ENCODE measurements around the gene PRSS53.
"Not testable (repeated sequence)": the region's sequence is repeated elsewhere in the genome, so short reads cannot be mapped to it uniquely, and the experiment has no call there.

PRSS53 gene

DNA sequence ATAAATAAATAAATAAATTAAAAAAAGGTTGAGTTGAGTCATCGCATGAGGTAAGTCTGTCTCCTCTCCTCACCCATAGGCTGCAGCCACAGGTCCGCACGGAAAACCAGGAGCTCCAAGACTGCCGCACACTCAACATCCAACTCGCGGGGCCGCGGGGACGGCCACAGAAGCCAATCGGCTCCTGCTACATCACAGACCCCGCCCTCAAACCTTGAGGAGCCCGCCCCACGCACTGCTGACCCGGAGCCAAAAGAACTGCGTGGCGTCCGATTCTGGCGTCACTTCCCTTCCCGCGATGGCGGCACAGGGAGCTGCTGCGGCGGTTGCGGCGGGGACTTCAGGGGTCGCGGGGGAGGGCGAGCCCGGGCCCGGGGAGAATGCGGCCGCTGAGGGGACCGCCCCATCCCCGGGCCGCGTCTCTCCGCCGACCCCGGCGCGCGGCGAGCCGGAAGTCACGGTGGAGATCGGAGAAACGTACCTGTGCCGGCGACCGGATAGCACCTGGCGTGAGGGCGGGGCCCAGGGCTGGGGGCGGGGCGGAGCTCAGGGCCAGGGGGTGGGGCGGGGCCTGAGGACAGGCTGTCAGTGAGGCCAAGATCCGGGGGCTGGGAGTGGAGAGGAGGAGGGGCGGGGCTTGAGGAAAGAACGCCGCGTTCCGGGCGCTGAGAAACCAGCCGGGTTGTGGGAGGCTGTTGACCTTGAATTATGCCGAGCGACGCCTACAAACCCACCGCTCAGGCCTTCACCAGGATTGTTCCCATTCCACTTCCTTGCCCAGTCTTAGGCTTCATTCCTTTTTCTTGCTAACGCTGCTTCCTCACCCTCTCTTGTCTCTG lies 28.9 kb upstream of the PRSS53 start, which contains the start of gene KAT8:
KAT8 (plus strand) TSS at position 281 of the 839 bp plus-strand sequence; CDS start at position 299, 18 bp downstream.
- peak; percentile 98 to 99 for DNase-seq

DNA sequence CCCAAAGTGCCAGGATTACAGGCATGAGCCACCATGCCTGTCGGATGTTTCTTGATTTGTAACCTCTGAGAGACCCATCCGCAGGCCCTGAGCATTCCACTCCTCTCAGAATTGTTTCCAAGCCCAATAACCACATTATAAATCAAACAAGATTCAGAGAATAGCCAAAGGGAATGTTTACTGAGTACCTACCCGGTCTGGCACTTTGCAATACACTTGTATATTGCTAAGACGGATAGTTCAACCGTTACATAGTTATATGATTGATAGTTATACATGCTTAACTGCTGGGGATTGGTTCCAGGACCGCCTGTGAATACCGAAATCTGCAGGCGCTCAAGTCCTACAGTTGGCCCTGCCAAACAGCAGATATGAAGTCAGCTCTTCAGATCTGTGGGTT lies 25.7 kb upstream of the PRSS53 start:
- DNase-seq: no peak

DNA sequence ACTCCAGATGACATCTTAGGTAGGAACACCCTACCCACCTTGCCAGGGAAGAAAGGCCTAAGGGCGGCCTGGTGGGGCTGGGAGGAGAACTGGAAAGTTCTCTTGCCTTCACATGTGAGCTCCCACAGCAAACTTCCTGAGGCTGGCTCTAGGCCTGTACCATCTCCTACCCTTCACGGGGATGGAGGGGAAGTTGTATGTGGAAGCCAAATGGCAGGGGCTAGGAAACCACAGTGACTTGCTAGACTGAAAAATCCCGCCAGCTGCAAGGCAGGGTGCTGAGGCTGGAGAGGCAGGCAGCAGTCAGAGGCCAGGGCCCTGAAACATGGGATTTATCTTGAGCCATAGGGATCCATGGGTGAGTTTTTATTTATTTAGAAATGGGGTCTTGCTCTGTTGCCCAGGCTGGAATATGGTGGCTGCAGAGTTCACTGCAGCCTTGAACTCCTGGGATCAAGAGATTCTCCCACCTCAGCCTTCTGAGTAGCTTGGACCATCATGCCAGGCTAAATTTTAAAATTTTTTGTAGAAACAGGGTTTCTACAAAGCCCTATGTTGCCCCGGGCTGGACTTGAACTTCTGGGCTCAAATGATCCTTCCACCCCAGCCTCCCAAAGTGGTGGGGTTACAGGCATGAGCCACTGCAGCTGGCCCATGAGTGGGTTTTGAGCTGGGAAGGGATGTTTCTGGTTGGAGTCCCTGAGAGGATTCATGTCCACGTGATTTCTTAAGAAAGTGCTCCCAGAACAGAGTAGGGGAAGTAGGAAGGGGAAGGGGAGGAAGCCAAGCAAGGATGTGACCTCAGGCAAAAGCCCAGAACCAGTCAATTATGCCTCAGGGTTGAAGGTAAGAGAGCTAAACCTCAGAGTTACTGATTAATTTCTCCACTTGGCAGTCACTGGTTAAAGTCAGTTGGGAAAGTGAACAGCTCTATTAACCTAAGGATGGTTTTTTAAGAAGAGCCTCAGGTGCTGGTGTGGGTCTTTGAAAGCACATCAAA lies 24.7 kb upstream of the PRSS53 start:
- DNase-seq: peak; percentile 84 to 94

DNA sequence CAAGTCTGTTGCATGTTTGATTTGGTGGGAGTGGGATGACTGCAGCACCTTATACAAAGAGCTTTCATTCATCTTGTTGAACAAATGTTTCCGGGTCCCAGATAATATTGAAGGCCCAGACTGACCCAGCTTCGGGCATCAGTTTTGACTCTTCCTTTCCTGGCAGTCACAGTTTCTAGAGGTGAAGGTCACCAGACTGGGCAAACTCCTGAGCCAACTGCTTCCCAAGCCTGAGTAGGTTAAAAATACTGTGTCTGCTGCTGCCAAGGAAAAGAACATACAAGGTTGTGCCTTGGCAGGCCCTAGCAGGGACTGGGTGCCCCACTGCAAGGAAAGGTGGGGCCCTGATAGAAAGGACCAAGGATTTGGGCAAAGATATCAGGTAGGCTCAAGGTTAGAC lies 24.0 kb upstream of the PRSS53 start:
- DNase-seq: no peak

DNA sequence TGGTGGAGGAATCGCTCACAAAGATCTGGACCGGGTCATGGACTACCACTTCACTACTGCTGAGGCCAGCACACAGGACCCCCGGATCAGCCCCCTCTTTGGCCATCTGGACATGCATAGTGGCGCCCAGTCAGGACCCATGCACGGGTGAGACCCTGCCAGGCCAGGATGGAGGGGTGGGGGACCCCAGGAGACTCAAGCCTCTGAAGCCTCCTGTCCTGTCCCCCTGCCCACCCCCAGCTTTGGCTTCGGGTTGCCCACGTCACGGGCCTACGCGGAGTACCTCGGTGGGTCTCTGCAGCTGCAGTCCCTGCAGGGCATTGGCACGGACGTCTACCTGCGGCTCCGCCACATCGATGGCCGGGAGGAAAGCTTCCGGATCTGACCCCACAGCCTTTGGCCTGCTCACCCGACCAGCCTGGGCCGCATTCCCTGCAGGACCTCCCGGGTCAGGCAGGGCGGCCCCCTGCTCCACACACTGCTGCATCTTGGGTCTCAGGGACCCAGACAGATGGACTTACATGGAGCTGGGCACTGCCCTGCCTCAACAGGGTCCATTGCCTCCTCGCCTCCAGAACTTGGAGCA lies 23.2 kb upstream of the PRSS53 start:
- no peak for DNase-seq

DNA sequence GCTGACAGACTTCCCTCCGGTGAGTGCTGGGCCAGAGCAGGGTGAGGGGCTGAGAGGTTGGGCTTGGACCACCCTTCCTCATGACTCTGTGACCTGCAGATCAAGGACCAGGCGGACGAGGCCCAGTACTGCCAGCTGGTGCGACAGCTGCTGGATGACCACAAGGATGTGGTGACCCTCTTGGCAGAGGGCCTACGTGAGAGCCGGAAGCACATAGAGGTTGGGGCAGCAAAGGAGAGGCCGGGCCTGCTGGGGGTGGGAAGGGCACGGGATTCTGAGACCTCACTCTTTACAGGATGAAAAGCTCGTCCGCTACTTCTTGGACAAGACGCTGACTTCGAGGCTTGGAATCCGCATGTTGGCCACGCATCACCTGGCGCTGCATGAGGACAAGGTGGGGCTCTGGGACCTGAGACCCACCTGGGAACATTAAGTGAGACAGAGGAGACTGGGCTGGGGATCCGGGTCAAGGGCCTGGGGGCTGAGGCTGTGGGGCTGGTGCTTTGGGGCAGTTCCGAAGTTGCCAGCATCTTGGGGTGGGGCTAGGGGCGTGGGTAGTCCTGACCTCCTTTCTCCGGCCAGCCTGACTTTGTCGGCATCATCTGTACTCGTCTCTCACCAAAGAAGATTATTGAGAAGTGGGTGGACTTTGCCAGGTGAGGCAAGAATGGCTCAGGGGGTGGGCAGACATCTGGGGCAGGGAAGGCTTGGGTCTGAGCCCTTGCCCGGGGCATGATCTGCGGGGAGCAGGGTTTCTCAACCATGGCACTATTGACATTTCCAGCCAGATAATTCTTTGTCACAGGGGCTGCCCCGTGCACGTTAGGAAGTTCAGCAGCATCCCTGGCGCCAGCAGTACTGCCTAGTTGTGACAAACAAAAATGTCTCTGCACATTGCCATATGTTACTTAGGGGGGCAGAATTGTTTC lies 21.6 kb upstream of the PRSS53 start:
- DNase-seq: no peak

DNA sequence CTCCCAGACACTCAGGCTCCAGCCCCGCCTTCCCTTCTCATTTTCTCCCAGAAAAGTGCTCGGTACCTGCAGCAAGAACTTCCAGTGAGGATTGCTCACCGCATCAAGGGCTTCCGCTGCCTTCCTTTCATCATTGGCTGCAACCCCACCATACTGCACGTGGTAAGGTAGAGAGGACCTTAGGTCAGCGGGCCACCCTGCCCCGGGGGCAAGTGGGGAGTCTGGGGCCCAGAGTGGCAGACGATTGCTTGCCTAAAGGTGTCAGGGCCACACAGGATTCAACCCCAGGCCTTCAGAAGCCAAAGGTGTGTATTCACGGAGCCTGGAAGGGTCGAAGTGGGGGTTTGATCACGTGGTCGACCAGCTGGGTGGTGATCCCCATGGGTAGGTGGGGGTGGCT lies 20.9 kb upstream of the PRSS53 start:
- no peak for DNase-seq

DNA sequence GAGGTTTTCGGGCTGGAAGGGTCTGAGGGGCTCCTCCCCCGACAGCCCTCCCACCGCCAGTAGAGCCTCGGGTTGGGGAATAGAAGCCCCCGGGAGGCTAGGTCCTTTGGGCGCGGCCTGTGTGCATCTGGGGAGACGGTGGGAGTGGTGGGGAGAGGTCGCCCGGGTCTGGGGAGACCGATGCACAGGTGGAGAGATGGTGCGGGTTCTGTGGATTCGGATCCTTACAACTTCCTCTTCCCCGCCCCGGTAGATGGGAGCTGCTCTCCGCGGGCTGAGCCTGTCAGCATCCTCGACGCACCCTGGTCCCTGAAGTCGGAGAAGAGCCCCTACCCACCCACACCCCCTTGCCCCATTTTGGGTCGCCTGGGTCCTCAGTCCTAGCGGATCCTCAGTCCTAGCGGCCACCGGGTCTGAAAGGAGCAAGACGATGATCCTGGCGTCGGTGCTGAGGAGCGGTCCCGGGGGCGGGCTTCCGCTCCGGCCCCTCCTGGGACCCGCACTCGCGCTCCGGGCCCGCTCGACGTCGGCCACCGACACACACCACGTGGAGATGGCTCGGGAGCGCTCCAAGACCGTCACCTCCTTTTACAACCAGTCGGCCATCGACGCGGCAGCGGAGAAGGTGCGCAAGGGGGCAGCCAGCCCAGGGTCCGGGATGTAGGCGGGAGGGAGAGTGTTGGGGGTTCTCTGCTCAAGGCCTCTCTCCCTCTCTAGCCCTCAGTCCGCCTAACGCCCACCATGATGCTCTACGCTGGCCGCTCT lies 20.2 kb upstream of the PRSS53 start:
- no peak for DNase-seq

DNA sequence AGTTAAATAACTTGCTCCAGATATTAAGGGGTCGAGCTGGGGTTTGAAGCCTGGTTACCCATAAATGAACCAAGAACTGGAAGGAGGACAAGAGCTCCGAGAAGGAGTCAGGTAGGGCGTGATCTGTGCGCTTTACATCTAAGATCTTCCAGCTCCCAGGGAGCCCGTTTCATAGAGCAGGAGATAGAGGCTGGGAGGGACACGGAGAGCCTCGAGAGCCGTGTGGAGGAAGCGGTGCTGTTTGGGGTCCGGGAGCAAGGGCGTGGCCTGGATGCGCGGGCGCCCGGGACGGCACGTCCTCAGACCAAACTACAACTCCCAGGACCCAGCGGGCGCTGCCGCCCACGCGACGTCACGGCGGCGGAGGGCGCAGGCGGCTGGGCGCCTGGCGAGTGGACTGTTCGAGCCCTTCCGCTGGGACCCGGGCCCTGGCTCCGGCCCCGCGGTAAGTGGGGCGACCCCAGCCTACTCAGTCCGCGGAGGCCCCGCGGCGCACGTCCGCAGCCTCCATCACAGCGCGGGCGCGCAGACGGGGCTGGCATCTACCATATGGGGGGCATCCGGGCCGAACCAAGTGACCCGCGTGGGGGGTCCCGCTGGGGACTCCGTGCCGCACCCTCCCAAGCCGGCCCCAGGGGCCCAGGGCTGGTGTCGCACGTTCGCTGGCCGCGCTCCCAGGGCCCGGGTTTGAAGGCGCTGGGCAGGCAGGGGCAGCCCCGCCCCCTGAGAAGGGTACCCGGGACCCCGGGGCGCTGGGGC lies 19.5 kb upstream of the PRSS53 start, which contains the start of gene BCKDK:
BCKDK (plus strand) TSS at position 352 of the 759 bp plus-strand sequence. CDS start 838 bp downstream, outside the sequence.
- peak; percentile 72 to 84 for DNase-seq

DNA sequence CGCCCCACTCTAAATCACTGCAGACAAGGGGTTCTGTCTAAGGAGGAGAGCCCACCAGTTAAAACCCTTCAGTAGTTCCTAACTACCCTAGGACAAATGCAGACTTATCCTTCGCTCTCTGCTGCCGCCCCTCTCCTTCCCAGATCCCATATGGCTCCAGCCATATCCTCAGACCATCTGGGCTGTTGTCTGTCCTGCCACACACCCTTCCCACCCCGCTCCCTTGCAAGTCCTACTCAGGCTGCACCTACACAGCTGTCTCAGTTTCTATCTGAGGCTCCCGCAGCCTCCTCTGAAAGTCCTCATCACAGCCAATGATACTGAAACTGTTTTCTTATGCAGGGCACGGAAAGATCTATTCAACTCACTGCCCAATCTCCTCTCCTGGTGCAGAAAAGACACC lies 18.7 kb upstream of the PRSS53 start:
- DNase-seq: no peak

DNA sequence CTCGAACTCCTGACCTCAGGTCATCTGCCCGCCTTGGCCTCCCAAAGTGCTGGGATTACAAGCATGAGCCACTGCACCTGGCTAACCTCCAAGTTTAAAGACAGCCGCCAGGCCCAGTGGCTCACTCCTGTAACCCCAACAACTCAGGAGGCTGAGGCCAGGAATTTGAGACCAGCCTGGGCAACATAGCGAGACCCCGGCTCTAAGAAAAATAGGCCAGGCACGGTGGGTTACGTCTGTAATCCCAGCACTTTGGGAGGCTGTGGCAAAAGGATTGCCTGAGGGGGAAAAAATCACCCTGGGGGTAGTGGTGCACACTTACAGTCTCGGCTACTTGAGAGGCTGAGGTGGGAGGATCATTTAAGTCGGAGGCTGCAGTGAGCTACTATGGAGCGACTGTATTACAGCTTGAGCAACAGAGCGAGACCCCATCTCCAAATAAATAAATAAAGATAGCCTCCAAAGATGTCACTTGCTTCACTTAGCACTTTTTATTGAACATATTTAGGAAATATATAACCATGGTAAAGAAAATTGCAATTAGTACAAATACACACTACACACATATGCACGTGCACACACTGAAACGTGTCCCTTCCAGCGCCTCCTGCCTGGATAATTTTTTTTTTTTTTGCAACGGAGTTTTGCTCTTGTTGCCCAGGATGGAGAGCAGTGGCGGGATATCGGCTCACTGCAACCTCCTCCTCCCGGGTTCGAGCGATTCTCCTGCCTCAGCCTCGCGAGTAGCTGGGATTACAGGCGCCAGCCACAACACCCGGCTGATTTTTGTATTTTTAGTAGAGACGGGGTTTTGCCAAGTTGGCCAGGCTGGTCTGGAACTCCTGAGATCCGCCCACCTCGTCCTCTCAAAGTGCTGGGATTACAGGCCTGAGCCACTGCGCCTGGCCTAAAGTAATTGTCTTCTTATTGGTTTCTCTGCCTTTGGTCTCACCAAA lies 18.0 kb upstream of the PRSS53 start:
- DNase-seq: no peak

DNA sequence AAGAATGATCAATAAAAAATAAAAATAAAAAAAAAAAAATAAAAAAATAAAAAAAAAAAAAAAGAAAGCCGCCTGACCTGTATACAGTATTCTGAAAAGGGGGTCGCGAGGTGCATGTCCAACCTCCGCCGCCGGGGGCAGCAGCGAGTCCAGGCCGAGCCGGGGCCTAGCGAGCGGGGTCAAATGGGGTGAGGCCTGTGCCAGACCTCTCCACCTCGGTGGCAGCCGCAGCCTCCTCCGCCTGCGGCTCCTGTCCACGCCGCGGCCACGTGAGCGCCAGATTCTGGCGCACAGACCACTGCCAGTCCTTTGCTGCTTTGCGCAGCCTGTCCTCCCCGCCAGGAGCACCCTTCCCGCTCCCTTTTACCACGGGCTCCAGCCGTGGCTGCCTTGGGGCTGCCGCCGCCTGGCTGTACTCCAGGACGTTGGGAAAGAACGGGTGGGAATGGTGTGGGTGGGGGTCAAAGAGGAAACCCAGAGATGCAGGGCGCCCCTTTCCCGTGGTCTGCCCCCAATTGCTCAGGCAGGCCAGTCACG lies 17.0 kb upstream of the PRSS53 start:
- peak; percentile 64 to 85 for DNase-seq

DNA sequence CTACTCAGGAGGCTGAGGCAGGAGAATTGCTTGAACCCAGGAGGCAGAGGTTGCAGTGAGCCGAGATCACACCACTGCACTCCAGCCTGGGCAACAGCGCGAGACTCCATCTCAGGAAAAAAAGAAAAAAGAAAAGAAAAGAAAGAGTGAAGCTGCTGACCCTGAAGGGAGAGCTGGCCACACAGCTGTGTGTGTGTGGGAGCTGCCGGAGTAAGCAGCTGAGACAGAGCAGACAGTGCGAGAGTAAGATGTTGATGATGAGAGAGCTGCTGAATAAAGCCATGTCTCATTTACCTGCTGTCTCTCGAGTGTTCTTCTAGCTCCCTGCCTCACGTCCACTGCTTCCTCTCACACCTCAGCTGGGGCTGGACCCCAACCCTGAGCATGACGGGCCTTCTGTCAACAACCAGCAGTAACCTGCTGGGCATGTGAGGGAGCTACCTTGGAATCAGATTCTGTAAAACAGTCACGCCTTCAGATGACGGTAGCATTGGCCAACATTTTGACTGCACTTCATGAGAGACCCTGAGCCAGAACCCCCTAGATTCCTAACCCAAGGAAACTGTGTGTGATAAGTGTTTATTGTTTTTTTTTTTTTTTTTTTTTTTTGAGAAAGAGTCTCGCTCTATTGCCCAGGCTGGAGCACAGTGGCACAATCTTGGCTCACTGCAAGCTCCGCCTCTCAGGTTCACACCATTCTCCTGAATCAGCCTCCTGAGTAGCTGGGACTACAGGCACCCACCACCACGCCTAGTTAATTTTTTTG lies 12.3 kb upstream of the PRSS53 start:
- not testable (repeated sequence) for DNase-seq

DNA sequence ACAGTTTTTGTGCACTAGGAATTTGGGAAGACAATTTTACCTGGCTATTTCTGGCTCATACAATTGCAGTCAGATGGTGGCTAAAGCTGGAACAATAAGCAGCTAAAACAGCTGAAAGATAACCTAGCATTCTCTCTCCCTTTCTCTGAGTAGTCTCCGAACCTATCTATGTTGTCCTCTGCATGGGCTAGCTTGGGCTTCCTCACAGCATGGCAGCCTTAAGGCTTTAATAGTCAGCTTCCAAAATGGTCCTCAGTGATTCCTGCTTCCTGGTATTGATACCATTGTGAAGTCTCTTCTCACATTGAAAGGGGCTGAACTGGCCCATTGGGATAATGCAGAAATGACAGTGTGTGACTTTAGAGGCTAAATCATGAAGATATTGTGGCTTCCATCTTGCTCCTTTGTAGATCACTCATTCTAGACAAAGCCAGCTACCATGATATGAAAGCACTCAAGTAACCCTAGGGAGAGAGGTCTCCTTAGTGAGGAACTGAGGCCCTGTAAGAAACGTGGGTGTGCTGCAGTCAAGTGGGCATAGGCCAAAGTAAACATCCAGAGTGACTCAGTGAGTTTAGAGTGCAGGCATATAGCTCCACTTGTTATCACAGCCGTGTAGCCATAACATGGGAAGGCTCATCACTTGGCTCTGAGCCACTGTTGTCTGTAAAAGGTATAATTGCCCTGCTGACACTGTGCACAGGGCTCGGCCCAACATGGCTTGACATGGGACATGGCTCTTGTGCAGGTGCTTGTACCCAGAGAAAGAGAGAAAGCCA lies 11.3 kb upstream of the PRSS53 start:
- no peak for DNase-seq

DNA sequence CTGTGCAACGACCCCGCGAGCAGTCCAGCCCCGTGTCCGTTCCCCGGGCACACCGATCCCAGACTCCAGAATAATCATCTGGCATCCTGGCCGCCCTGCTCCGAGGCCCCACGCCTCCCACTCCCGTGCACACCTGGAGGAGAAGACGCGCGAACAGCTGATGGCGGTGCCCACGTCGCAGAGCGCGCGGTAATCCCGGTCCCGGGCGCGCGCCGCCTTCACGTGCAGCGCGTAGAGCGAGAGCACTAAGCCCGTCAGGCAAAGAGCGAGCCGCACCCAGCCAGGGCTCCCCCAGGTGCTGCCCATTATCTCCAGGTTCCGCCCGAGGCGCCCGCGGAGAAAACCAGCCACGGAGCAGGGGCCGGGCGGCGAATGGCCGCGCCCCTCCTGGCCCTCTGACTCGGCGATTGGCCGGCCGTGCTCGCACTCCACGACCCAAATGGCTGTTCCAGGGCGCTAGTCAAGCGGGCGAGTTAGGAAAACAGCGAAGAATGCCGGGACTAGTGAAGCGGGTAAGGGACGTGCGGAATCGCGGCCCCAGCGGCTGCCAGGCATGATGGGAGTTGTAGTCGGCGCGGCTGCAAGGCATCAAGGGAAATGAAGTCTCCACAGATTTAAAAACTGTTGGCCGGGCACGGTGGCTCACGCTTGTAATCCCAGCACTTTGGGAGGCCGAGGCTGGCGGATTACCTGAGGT lies 5.8 kb upstream of the PRSS53 start, which contains the start of gene VKORC1:
VKORC1 (minus strand) TSS at position 374 of the 697 bp plus-strand sequence; CDS start at position 306, 68 bp downstream.
- peak; percentile 97 for DNase-seq

DNA sequence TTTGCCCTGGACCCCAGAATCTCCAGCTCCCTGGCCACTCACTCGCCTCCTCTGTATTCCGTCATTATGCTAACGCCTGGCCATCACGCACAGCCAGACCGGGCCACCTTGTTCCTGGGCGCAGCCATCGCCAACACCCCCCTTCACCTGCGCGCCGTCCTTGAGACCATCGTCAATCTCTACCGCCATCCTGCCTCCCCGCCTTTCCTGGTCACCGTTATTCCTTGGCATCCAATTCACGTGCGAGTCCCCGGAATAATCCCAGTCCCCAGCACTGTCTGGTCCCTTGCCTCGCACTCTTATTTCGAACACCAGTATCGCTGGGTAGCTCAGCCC lies 5.3 kb upstream of the PRSS53 start:
- no peak for DNase-seq
